Effector CD4-positive, alpha-beta T cell (primary cell): ENCODE results near the gene GRM1.

Experiments used
- DNase-seq: peaks from one replicate; pipeline ENCODE4 v3.0.0-alpha.2; 2020

GRM1 gene

GRCh38 chr6:146337376-146337775 is 308.5 kb downstream of the GRM1 start:
- DNase-seq = no peak

- no peak for DNase-seq
These were observed 310.9 kb downstream of the GRM1 start for GRCh38 chr6:146339716-146340115.

- DNase-seq = no peak
These were observed 312.8 kb downstream of the GRM1 start for GRCh38 chr6:146341493-146342230.

GRCh38 chr6:146345598-146345997 is 316.7 kb downstream of the GRM1 start:
- DNase-seq = no peak

- DNase-seq = no peak
These were observed 318.2 kb downstream of the GRM1 start for GRCh38 chr6:146347090-146347489.

GRCh38 chr6:146347690-146348089 is 318.8 kb downstream of the GRM1 start:
- no peak for DNase-seq

GRCh38 chr6:146351018-146351417 is 322.2 kb downstream of the GRM1 start:
- DNase-seq = no peak

GRCh38 chr6:146352163-146352562 is 323.3 kb downstream of the GRM1 start:
- DNase-seq = no peak

- DNase-seq = no peak
These were observed 325.6 kb downstream of the GRM1 start for GRCh38 chr6:146354451-146354850.

- DNase-seq = no peak
These were observed 326.7 kb downstream of the GRM1 start for GRCh38 chr6:146355521-146356100.

- no peak for DNase-seq
These were observed 328.9 kb downstream of the GRM1 start for GRCh38 chr6:146357578-146358430.

- DNase-seq = no peak
These were observed 329.7 kb downstream of the GRM1 start for GRCh38 chr6:146358431-146359046.

- no peak for DNase-seq
These were observed 330.3 kb downstream of the GRM1 start for GRCh38 chr6:146359131-146359530.

- no peak for DNase-seq
These were observed 332.5 kb downstream of the GRM1 start for GRCh38 chr6:146361128-146361924.

GRCh38 chr6:146363838-146364607 is 335.2 kb downstream of the GRM1 start:
- DNase-seq = no peak

- no peak for DNase-seq
These were observed 336.1 kb downstream of the GRM1 start for GRCh38 chr6:146364816-146365594.

GRCh38 chr6:146367061-146367460 is 338.2 kb downstream of the GRM1 start:
- DNase-seq = no peak

GRCh38 chr6:146369866-146370265 is 341.0 kb downstream of the GRM1 start:
- no peak for DNase-seq

GRCh38 chr6:146381486-146381885 is 352.6 kb downstream of the GRM1 start:
- DNase-seq = no peak

GRCh38 chr6:146388736-146389364 is 360.0 kb downstream of the GRM1 start:
- no peak for DNase-seq
